Gastrocnemius medialis (tissue), 4 donors: ENCODE results near the gene ZBTB6.

Source experiments
- CTCF ChIP-seq, 5 experiments: fragments of 450-650 bp in 3 of 5; fragments of 200-600 bp in 2 of 5; sonication (generic) in 2 of 5; IDR thresholded peaks in 4 of 5; conservative IDR thresholded peaks in 1 of 5; 1 replicate in 4 of 5; 2 replicates in 1 of 5; pipeline ENCODE4 v1.5.1; 2016 to 2019; ENCODE audit warnings: antibody characterized with exemption in 5 of 5, mild to moderate bottlenecking in 3 of 5, moderate library complexity in 3 of 5
- POLR2A ChIP-seq, 2 donors: fragments of 450-650 bp; IDR thresholded peaks; one replicate each; pipeline ENCODE4 v1.6.1; 2017; ENCODE audit warnings: antibody characterized with exemption in 2 of 2, mild to moderate bottlenecking in 2 of 2, moderate library complexity in 2 of 2

- no peak for TF ChIP-seq CTCF (IDR thresholded peaks at IDR 0.05 in 4 of 5, conservative IDR thresholded peaks at IDR 0.05 in 1 of 5)
- no peak for TF ChIP-seq POLR2A (IDR thresholded peaks at IDR 0.05)
These were observed 23.8 kb upstream of the ZBTB6 start for GRCh38 chr9:122936883-122937282.
